ENCODE data around the gene PSAPL1. TPM values are rescaled to one million over a fixed set of nuclear protein-coding genes. Genes with fewer than 3 reads are reported as not detected.

PSAPL1 gene
- total and polyA plus RNA-seq, 2 of the 8 experiments (the other 6 are each of a cell fraction or from before 2014, with no cell fraction given): 0.03 TPM; not detected in 1

DNA sequence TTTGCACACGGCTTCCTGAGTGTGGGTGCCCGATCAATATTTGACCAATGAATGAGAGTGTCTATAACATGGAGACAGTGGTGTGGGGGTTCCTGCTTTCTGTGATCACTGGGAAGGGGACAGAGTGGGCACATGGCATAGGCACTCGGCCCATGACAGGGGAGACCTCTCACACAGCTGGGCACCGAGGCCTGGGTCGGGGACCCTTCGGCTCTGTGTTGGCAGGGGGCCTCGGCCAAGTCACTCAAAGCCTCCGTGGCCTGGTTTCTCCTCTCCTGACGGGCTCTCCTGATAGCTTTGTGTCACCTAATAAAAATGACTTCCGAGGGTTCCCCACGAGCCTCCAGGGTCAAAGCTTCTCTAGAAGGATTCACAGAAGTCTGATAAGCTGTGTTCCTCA, 43.9 kb upstream of the PSAPL1 start:
- Histone ChIP-seq H3K27ac (ENCODE audit: low read depth, low read length) (no peak overlapping the region), H3K79me2 (ENCODE audit: control insufficient read depth in 1 of 2, insufficient read depth in 2 of 2, low read length in 2 of 2) (no peaks in the 10 kb centered on the region), H3K4me1 (replicated peaks in 1 of 4; ENCODE audit: control insufficient read depth in 3 of 4, insufficient read depth in 4 of 4, low read length in 3 of 4) (no peaks in the 10 kb centered on the region), H2BK15ac (ENCODE audit: low read length) (no peak overlapping the region), H4K5ac (ENCODE audit: insufficient read length, low read depth, low read length) (no peak overlapping the region), H3K23ac (ENCODE audit: insufficient read length) (no peak overlapping the region), H2AK5ac (ENCODE audit: low read depth, low read length) (no peak overlapping the region), H3K18ac (ENCODE audit: extremely low read depth, low read length) (no peak overlapping the region), H4K91ac (replicated peaks; ENCODE audit: insufficient read length, low read length) (no peak overlapping the region), H3K79me1 (ENCODE audit: low read depth, low read length) (no peaks in the 10 kb centered on the region), H3K56ac (replicated peaks; ENCODE audit: insufficient read length, low read depth, low read length) (no peak overlapping the region), H3K4ac (replicated peaks; ENCODE audit: insufficient read length, low read depth, low read length) (no peak overlapping the region), H3K27me3 (replicated peaks in 1 of 4; ENCODE audit: control insufficient read depth in 3 of 4, extremely low read depth in 1 of 4, insufficient read depth in 3 of 4, low read length in 3 of 4) (no peaks in the 10 kb centered on the region; a peak in 1 of 7 replicates), H4K20me1 (replicated peaks in 1 of 2; ENCODE audit: control insufficient read depth in 1 of 2, insufficient read depth in 2 of 2, low read length in 2 of 2) (no peaks in the 10 kb centered on the region), H2BK12ac (ENCODE audit: low read depth, low read length) (no peak overlapping the region), H3K23me2 (ENCODE audit: low read depth, low read length) (no peaks in the 10 kb centered on the region), H2BK5ac (ENCODE audit: low read depth, low read length) (no peak overlapping the region), H3K36me3 (ENCODE audit: control insufficient read depth in 2 of 4, insufficient read depth in 4 of 4, low read length in 3 of 4) (no peaks in the 10 kb centered on the region), H3K9ac (replicated peaks in 1 of 4; ENCODE audit: extremely low read depth in 1 of 4, low read depth in 3 of 4, low read length in 3 of 4) (no peak overlapping the region), H2BK20ac (ENCODE audit: low read length) (no peak overlapping the region), H2AFZ (ENCODE audit: low read length) (no peak overlapping the region), H4K8ac (ENCODE audit: extremely low read depth, insufficient read depth, low read length) (no peak overlapping the region), H2BK120ac (replicated peaks; ENCODE audit: low read depth, low read length) (no peak overlapping the region), H3K14ac (ENCODE audit: insufficient read length) (no peak overlapping the region), H3K4me2 (ENCODE audit: insufficient read depth in 1 of 2, low read depth in 2 of 2, low read length in 2 of 2) (no peak overlapping the region), H3K9me3 (ENCODE audit: insufficient read depth in 2 of 2, low read depth in 1 of 2, low read length in 1 of 2) (no peaks in the 10 kb centered on the region), H3K4me3 (ENCODE audit: extremely low read depth in 1 of 4, insufficient read depth in 2 of 4, low read depth in 3 of 4, low read length in 4 of 4) (no peak overlapping the region)
- CTCF ChIA-PET (ENCODE audit: partially characterized antibody): interaction anchor here (0.6 to 1.4 kb wide), 5 partner anchors 9 to 17 kb away, joined by 3 to 6 read pairs (median 3); no protein-coding TSS in a partner anchor
- POLR2A ChIA-PET (ENCODE audit: partially characterized antibody): no interaction called here
- 89% methylated on average over 10 of the region's 11 CpGs; no CpG with 5 or more reads in 1 of the 2 experiments for WGBS, 2 experiments (ENCODE audit: extremely low coverage in 1 of 2, insufficient coverage in 1 of 2, insufficient read length in 1 of 2, insufficient replicate concordance in 2 of 2, low coverage in 1 of 2, low lambda C conversion rate in 2 of 2, missing lambda C conversion rate in 1 of 2)
- FAIRE-seq: no peak
- no peak for DNase-seq (ENCODE audit: low read depth in 1 of 2, low spot score in 2 of 2)
- no peak for TF ChIP-seq EP300 (IDR thresholded peaks at IDR 0.05; ENCODE audit: borderline replicate concordance in 1 of 2, low read depth in 2 of 2, low read length in 2 of 2)
- no peak for TF ChIP-seq USF2 (IDR thresholded peaks at IDR 0.05; ENCODE audit: low read length)
- no peak for TF ChIP-seq RNF2 (IDR thresholded peaks at IDR 0.05; ENCODE audit: borderline replicate concordance, low read depth, low read length, missing control alignments, poor library complexity, severe bottlenecking)
- TF ChIP-seq ZNF274 (IDR thresholded peaks at IDR 0.05; ENCODE audit: borderline replicate concordance, extremely low read depth, low read length): no peak
- no peak for TF ChIP-seq PHF8 (conservative IDR thresholded peaks at IDR 0.05; ENCODE audit: low read depth, low read length)
- TF ChIP-seq JUN (IDR thresholded peaks at IDR 0.05; ENCODE audit: low read depth, low read length): no peak
- TF ChIP-seq NANOG (IDR thresholded peaks at IDR 0.05; ENCODE audit: insufficient read depth, low read depth, low read length, poor library complexity, severe bottlenecking): no peak
- no peak for TF ChIP-seq POU5F1 (IDR thresholded peaks at IDR 0.05; ENCODE audit: low read depth, low read length)
- no peak for TF ChIP-seq CEBPB (IDR thresholded peaks at IDR 0.05; ENCODE audit: low read depth, low read length)
- TF ChIP-seq SIRT6 (IDR thresholded peaks at IDR 0.05; ENCODE audit: low read length): no peak
- TF ChIP-seq SP2 (IDR thresholded peaks at IDR 0.05; ENCODE audit: low read length): no peak
- no peak for TF ChIP-seq ASH2L (IDR thresholded peaks at IDR 0.05; ENCODE audit: low read length)
- no peak for TF ChIP-seq MAFK (IDR thresholded peaks at IDR 0.05; ENCODE audit: low read depth, low read length)

Measured in H1 (cell line).